Suprapubic skin (tissue), 3 donors: Measurements from ENCODE around the gene CACNB4.

Experiments used
- CTCF ChIP-seq, 2 donors: fragments of 200-600 bp in 1 of 2; fragments of 450-650 bp in 1 of 2; sonication (generic) in 1 of 2; IDR thresholded peaks; one replicate each; pipeline ENCODE4 v1.5.1; 2016 to 2019; ENCODE audit warnings: antibody characterized with exemption in 2 of 2, mild to moderate bottlenecking in 1 of 2, moderate library complexity in 1 of 2
- POLR2A ChIP-seq, 2 donors: fragments of 450-650 bp; IDR thresholded peaks; one replicate each; pipeline ENCODE4 v1.6.1; 2017; ENCODE audit warnings: antibody characterized with exemption in 2 of 2, mild to moderate bottlenecking in 2 of 2, moderate library complexity in 2 of 2

GRCh38 chr2:152038441-152038958 is 60.3 kb downstream of the CACNB4 start:
- TF ChIP-seq CTCF (IDR thresholded peaks at IDR 0.05), result no peak
- no peak for TF ChIP-seq POLR2A (IDR thresholded peaks at IDR 0.05)
